AG09319 (cell line): Measurements from ENCODE around the gene KLHL6.

Source experiments
- DNase-seq: peaks from one replicate; pipeline ENCODE4 v3.0.0-alpha.2; 2010; ENCODE audit warnings: low read depth; ENCODE audit errors: extremely low read depth
- CTCF ChIP-seq: IDR thresholded peaks from 2 replicates; pipeline ENCODE4 v1.5.1; 2011; ENCODE audit warnings: low read depth, mild to moderate bottlenecking, inconsistent platforms, low read length, moderate library complexity

Gene KLHL6

GRCh38 chr3:183553334-183554026 lies 2.0 kb downstream of the KLHL6 start:
- no peak for DNase-seq
- no peak for TF ChIP-seq CTCF

- no peak for TF ChIP-seq CTCF
- DNase-seq: no peak
Observed at GRCh38 chr3:183551930-183552329, 3.6 kb downstream of the KLHL6 start.

- no peak for DNase-seq
- no peak for TF ChIP-seq CTCF
Observed at GRCh38 chr3:183548262-183548769, 7.2 kb downstream of the KLHL6 start.

GRCh38 chr3:183546625-183547024 lies 8.9 kb downstream of the KLHL6 start:
- no peak for TF ChIP-seq CTCF
- no peak for DNase-seq

- DNase-seq: no peak
- no peak for TF ChIP-seq CTCF
Observed at GRCh38 chr3:183545708-183546107, 9.8 kb downstream of the KLHL6 start.

GRCh38 chr3:183542355-183542754 lies 13.2 kb downstream of the KLHL6 start:
- no peak for DNase-seq
- TF ChIP-seq CTCF: no peak

GRCh38 chr3:183541738-183542137 lies 13.8 kb downstream of the KLHL6 start:
- DNase-seq: no peak
- no peak for TF ChIP-seq CTCF
